ENCODE measurements around the gene GALM.
"Not testable (repeated sequence)": the region's sequence is repeated elsewhere in the genome, so short reads cannot be mapped to it uniquely, and the experiment has no call there.

GALM gene

DNA sequence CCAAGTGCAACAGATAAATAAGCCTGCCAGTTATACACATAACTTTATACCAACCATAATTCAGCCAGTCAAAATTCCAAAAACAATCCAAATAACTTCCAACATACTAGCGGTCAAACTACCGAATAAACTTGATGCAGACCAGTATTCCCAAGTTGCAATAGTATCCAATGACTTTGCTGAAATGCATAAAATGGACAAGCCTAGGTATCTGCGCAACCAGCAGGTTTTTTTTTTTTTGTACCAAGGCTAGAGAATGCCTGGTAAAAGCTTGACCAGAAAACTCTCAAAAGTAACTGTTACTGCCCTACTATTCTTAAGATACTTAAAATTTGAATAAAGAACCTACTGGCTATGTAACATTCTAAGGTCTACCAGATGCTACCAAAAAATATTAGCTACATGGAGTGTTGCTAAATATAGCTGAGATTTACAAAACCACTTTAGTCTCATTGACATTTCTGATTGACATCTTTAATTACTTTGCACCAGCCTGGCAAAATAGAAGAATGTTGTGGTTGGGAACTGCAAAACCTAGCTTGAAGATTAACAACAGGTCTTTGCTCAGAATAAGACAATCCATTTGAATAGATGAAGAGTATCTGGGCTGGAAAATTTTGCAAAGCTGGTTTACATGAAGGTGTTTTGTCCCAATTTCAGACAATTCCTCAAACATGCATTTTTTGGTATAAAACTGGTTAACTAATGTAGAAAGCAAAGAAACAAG is 77.9 kb downstream of the GALM start:
- no peak for DNase-seq

DNA sequence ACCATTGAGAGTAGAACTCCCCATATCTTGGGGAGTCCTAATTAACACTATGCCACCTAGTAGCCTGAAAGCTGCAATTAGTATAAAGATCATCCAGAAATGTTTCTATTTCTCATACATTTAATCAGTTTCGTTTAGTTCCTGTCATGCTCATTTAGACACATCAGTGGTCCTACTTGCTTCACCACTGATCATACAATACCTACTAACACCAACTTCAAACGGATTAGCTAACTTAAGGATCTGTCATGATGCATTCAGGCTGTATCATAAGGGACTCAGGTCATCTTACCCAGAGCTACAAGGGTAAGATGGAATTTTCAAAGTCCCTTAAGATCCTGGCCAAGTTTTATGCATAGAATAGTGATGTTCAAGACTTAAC is 78.5 kb downstream of the GALM start:
- peak; percentile 17 for DNase-seq

DNA sequence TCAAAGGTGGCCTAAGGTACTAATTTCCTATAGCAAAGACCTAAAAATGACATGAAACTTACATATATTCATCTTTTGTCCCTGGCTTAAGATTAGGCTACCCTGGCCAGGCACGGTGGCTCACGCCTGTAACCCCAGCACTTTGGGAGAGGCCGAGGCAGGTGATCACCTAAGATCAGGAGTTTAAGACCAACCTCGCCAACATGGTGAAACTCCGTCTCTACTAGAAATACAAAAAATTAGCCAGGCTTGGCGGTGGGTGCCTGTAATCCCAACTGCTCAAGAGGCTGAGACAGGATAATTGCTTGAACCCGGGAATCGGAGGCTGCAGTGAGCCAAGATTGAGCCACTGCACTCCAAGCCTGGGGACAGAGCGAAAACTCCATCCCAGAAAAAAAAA is 79.4 kb downstream of the GALM start:
- no peak for DNase-seq

DNA sequence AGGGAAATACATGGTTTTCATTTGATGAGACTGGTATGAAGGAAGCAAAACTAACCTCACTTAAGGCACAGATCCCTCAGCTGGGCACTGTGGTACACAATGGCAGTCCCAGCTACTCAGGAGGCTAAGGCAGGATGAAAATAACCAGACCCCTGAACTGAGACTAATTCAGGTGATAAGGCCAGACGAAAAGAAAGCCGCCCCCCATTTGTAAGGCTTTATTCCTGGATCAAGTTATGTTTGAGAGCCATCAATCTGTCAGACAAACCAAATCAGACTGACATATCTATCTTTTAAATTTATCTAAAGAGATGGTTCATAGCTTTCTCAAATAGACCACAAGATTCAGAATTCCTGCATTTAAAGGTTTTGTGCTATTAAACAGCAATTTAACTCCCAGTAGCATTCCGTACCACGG is 81.1 kb downstream of the GALM start:
- DNase-seq = no peak

DNA sequence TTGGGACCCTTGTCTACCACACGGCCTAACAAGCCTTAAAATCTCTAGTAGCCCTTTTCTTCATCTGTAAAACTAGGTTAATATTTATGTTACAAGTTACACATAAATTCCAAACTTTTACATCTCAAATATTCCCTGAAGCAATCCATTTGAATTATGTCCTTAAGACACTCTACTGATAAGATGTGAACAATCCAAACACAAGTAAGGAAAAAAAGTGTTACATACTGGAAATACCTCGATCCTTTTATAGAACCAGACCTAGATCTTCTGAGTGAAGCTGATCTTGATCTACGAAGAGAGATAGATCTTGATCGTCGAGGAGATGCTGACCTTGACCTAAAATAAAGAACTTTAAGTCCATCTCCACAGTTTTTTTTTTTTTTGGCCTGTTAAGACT is 81.9 kb downstream of the GALM start:
- DNase-seq = no peak

DNA sequence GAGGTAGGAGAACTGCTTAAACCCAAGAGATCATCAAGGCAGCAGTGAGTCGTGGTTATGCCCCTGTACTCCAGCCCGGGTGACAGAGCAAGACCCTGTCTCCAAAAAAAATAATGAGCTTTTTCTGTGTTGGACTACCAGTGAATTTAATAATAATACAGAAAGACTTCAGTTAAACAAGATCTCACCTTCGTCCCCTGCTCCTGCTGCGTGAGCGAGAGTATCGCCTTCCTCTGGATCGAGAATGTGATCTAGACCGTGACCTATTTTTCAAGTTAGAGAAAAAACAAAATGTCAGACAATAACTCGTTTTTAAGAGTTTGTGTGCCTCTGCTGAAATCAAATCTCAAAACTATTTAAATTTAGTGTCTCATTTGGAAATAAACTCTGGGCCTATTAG is 82.5 kb downstream of the GALM start:
- no peak for DNase-seq

DNA sequence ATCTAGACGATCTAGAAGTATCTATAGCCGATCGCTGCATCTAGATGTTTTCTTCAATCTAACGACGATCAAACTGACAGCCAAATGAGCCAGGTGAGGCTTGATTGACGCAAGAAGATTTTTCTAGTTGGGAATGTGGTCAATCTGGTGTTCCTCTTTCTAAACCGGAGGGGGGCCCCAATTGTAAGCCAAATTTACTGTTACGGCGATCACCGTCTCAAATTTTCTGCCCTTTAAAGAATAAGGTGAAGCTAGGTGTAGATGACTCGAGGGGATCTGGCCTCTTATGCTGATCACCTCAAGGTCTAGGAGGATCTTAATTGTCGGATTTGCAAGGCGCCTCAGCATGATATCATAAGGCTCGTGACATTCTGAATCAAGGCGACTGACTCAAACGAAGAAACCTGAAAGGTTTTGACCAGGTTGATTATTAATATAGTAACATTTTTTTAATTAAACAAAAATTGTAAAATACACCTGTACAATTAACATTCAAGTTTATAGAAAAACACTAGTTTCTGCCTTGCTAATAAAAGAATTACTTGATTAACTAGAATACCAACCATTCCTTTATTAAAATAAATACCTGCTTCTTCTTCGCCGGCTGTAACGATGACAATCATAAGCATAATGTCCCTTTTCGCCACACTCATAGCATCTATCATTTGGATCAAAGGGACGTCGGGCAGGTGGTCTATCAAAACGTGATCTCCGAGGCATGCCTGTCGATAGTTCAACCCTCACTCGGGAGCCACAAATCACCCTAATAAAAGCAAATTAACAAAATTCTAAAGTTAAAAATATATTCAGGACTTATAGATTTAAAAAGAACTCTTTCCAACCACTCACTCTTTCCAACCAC is 83.3 kb downstream of the GALM start:
- DNase-seq = no peak

DNA sequence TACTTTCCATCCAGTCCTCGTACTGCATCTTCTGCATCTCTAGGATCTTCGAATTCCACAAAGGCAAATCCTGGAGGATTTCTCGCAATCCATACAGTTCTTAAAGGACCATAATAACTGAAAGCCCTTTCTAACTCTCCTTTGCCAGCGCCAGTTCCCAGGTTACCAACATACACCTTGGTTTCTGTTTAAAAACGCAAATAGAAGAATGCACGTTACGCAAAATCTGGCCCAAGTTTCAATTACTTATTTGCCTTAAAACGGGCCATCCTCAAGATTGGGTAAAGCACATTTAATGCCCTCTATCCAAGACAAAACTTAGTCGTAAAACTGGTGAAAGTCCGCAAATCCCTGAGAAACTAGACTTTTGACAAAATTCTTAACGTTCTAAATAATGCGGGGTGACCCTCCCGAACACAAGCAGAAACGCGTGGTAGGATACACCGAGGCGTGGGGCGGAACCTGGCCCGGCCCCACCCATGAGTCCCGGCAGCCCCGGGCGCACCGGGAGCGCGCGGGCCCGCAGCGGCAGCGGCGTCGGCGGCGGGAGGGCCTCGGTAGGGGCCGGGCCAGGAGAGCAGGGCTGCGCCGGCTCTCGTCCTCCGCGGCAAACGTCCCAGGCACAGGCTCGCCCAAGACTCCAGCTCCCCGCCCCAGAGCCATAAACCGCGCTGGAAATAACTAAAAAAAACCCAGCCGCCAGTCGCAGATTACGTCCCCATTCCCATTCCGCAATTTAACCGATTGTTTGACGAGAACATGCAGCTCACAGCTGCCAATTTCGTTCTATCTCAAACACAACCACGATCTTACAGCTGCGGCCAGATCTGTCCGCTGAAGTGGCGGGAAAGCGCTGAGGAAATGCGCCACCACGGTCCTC is 84.3 kb downstream of the GALM start:
- DNase-seq = peak; percentile 61

DNA sequence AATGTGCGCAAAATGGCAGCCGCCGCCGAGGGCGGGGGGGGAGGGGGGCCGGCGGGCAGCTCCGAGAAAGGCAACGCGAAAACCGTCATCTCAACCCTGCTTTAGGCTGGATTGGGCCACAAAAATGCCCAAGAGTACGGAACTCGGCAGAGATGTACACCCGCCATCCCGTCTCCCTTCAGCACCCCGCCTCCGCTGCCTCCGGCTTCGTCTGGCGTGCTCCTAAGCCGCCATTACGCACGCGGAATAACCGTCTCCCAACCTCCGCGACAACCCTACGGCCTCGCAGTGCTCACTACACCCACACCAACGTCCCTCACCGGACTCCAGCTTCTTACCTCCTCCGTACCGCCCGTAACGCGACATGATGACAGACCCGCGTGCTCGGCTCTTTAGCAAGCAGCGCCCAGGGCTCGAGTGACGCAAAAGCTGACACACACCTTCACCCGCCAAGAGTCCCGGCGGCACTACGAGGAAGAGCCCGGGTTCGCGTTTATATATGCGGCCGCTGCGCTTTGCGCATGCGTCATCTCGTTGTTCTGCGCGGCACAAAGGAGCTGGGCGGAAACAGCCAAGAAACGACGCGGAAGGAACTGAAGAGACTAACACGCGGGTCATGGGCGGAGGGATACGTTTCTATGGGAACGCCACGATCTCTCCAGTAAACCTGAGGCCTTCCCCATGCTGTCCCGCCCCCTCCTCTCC is 85.1 kb downstream of the GALM start, which contains the start of gene SRSF7:
SRSF7 (minus strand) TSS at position 471 of the 705 bp plus-strand sequence; CDS start at position 366, 105 bp downstream.
- DNase-seq = peak; percentile 99

DNA sequence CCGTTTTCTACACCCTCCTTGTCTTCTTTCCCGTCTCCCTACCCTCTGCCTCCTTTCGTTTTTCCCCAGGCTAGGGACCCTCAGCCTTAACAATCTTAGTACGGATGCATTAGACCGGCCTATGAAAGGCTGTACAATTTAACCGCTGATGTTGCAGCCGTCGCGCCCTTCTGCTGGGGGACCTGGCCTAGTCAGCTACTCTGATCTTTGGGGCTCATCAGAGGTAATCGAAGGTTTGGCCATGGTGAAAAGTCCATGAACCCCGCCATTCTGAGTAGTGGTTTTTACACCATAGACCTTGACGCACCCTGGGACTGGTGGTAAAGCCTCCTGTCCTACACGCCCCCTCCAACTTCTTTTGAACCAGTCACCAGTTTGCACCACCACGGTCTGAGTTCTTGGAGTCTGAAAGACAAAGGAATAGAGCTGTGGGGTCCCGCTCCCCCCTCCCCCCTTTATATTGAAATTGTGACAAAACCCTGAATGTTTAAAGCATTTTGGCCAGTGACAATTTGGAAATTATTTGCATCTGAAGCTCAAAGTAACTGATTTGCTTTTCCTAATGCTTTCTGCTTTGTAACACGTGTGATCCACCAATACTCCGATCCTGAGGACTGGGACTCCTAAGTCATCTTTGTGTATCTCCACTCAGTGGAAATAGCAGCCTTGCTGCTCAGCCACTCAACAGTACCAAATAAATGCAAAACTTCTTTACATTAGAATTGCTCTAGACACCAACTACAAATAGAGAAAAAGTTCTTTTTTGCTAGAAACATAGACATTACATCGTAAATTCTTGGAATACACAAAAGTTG is 85.9 kb downstream of the GALM start:
- DNase-seq = no peak

DNA sequence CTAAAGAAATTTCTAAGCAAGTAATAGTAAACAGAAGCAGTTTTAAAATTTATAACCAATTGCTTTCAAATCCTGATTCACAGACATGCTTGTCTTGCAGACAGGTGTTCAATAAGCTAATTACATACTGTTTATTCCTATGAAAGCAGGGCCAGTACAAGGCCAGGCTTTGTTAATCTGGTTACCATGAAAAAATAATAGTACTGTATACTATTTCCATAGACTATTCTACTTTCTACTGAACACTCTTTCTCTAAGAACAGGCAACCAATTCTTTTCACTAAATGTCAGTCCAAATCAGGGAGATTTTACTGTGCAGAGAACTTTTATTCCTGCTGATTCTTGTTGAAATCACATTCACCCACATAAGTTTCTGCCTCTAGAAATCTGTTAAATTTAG is 88.1 kb downstream of the GALM start:
- DNase-seq = no peak

DNA sequence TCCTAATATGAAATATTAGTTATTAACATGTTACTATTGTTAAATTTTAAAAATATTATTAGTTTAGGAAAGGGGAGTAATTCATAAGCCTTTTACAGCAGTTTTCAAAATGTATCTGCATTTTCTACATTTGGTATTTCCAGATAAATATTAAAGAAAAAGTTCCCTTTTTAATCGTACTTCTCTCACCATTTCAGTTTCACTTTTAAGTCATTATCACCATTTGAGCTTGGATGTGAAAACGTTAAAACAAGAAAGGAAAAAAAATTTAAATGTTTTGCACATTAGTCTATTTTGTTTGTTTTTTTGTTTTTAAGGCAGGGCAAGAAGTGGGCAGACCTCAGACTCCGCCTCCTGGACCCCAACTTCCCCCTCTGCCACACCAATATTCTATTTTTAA is 88.6 kb downstream of the GALM start:
- peak; percentile 38 for DNase-seq

DNA sequence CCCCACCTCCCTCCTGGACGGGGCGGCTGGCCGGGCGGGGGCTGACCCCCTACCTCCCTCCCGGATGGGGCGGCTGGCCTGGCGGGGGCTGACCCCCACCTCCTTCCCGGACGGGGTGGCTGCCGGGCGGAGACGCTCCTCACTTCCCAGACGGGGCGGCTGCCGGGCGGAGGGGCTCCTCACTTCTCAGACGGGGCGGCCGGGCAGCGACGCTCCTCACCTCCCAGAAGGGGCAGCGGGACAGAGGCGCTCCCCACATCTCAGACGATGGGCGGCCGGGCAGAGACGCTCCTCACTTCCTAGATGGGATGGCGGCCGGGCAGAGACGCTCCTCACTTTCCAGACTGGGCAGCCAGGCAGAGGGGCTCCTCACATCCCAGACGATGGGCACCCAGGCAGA is 90.0 kb downstream of the GALM start:
- DNase-seq = not testable (repeated sequence)

DNA sequence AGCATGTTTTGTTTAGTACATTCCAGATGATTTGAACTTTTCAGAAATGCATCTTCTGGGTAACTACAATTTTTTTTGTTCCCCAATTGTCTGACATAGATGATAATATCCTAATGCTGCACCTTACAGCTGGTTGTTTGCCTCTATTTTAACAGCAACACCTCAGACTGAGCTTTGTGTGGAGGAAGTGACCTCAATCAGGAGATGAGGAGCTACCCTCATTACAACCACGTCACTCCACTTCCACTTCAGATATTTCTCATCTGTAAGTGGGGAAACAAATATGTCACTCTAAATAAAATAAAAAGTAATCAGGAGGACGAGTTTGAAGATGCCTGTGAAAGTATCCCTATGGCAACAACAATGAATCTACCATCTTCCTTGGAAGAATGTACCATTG is 97.3 kb downstream of the GALM start:
- DNase-seq = peak; percentile 21

DNA sequence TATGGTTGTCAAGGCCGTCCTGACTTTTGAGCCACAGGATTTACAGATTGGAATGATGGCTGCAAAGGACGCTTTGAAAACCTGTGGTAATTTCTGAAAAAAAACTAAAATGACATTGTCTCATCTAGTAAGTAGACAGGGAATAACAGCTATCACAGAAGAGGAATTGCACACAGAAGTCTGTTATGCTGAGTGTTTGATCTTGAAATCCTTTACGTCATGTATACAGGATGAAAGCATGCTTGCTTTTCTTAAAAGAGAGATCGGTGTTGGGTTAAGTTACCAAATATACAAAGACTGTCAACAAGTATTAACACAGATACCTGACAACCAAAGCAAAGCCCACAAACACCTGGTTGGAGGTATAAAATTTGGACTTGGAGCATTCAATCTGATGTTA is 97.8 kb downstream of the GALM start:
- DNase-seq = no peak

DNA sequence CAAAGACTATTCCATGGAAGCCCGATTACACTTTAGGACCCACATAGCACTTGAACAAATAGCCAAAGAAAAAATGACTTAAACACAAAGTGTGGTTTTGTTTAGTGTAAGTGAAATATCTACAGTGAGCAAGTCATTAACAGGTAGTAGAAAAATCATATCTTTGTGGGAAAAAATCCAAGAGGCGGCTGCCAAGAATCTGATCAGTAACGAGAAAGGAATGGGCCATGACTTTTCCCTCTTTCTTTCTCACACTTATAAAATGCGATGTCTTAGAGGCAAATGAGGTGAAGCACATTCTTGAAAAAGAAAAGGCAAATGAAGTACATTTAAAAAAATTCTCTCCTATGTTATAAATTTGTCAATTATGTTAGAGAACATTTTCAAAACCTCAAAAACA is 99.2 kb downstream of the GALM start:
- no peak for DNase-seq

DNA sequence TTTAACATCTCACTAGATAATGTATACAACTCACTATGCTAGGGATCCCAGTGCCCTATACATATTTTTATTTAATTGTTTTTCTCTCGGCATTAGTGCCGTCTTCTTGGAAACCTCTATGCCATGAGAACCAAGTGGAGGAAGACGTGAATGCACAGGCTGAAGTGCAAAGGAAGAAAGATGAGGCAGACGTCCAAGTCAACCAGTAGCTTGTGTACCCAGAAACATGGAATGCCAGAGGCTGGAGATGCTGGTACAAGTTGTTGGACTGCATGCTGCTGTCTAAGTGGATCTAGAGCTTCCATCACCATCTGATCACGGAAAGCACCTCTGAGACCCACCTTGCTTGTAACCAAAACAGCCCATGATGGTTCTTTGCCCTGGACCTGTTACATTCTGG is 99.6 kb downstream of the GALM start:
- no peak for DNase-seq

DNA sequence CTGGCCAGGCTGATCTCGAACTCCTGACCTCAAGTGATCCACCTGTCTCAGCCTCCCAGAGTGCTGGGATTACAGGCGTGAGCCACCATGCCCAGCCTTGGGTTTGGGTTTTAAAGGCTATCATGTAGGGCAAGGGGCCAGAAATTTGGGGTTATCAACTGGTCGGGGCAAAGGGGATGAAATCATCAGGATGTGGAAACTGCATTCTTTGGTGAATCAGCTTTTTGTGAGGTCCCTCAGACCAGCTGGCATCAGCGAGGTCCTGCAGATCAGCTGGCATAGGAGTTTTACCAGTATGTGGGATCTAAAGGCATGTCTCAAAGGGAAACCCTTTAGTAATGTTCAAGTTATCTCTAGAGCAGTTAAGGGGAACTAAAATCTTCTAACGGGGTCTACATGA is 105.7 kb downstream of the GALM start:
- DNase-seq = peak; percentile 38

DNA sequence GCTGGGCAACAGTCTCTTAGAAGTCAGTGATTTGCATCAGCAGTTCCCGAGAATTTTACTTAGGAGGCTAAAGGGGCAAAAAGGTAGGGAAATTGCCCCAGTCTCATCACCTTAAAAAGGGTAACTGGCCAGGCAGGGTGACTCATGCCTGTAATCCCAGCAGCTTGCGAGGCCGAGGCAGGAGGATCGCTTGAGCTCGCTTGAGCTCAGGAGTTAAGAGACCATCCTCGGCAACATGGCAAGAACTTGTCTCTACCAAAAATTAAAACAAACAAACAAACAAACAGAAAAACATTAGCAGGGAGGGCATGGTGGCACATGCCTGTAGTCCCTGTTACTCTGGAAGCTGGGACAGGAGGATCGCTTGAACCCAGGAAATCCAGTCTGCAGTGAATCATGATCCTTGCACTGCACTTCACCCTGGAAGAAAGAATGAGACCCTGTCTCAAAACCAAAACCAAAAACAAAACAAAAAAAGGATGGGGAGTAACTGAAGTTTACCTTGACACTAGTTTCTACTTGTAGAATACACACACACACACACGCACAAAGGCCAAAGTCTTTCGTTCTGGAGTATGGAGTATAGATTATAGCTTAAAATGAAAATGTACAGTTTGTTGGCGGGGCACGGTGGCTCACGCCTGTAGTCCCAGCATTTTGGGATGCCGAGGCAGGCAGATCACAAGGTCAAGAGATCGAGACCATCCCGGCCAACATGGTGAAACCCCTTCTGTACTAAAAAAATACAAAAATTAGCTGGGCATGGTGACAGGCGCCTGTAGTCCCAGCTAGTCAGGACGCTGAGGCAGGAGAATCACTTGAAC is 109.4 kb downstream of the GALM start:
- no peak for DNase-seq

DNA sequence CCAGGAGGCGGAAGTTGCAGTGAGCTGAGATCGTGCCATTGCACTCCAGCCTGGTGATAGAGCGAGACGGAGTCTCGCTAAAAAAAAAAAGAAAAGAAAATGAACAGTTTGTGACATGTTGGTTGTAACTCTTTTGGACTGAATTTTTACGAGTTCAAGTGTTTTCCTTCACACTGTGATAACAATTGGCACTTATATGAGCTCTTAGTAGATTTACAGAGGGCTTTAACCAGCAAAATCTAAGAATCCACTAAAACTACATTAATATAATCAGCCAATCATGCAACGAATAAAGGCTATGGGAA is 110.0 kb downstream of the GALM start:
- no peak for DNase-seq

DNA sequence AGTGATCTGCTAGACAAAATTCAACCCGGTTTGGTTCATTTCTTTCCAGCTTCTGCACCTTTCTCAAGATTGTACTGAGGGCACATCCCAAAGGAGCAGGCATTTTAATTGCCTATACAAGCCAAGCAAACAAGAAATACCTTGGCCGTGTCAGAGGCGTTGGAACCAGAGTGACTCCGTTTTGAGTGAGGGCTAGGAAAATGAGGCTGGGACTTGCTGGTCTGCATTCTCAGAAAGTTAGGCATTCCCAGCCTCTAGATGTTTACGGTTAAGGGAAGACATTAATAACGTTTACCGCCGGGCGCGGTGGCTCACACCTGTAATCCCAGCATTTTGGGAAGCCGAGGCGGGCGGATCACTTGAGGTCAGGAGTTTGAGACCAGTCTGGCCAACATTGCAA is 110.6 kb downstream of the GALM start:
- DNase-seq = no peak

Measured in suppressor macrophage treated with lipopolysaccharide for 4 hours (primary cell).